ENCODE data around the gene C1orf174. TPM values are rescaled to one million over a fixed set of nuclear protein-coding genes. Genes with fewer than 3 reads are reported as not detected.

Gene C1orf174
- total and polyA plus RNA-seq, 8 donors: 6.7 to 11.6 (median 9.2) TPM

DNA sequence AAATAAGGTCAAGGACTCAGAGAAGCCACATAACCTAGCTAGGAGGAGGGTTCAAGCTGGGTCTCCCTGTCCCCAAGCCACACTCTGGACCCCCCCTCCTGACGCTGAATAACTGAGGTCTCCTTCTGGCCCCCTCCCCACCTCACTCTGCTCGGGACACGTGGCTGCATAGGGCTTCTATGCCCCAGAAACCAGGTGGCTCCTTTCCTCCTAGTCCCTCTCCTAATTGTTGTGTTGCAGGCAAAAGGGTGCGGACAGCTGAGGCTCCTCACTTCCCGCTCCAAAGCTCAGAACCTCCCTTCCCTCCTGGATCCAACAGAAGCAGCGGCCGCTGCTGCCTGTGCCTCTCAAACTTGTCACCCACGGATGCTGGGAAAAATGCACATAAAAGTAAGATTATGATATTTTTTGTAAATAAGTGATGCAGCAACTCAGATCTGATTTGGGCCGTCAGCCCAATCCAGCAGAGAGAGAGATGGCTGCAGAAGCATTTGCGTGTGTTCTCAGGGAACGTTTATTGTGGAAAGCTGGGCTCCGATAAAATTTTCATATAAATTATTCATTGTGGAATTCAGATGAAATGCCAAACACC lies 40.8 kb upstream of the C1orf174 start:
- H3K27ac ChIP-seq: no peak overlapping the region
- WGBS, 2 donors: 42 to 53% methylated on average over 12 of the region's 12 CpGs
- TF ChIP-seq, protein P1, sequence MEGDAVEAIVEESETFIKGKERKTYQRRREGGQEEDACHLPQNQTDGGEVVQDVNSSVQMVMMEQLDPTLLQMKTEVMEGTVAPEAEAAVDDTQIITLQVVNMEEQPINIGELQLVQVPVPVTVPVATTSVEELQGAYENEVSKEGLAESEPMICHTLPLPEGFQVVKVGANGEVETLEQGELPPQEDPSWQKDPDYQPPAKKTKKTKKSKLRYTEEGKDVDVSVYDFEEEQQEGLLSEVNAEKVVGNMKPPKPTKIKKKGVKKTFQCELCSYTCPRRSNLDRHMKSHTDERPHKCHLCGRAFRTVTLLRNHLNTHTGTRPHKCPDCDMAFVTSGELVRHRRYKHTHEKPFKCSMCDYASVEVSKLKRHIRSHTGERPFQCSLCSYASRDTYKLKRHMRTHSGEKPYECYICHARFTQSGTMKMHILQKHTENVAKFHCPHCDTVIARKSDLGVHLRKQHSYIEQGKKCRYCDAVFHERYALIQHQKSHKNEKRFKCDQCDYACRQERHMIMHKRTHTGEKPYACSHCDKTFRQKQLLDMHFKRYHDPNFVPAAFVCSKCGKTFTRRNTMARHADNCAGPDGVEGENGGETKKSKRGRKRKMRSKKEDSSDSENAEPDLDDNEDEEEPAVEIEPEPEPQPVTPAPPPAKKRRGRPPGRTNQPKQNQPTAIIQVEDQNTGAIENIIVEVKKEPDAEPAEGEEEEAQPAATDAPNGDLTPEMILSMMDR (IDR thresholded peaks at IDR 0.05): no peak
- FAIRE-seq (no peak), ATAC-seq (no peak), DNase-seq (no peak)
- no peaks in the 10 kb centered on the region for H3K36me3 ChIP-seq
- intact Hi-C loops (cut with DNase I): no loop called here
- H3K27me3 ChIP-seq: no peaks in the 10 kb centered on the region
- no peaks in the 10 kb centered on the region for H3K4me1 ChIP-seq
- H3K4me3 ChIP-seq: no peak overlapping the region
- no peaks in the 10 kb centered on the region for H3K9me3 ChIP-seq

DNA sequence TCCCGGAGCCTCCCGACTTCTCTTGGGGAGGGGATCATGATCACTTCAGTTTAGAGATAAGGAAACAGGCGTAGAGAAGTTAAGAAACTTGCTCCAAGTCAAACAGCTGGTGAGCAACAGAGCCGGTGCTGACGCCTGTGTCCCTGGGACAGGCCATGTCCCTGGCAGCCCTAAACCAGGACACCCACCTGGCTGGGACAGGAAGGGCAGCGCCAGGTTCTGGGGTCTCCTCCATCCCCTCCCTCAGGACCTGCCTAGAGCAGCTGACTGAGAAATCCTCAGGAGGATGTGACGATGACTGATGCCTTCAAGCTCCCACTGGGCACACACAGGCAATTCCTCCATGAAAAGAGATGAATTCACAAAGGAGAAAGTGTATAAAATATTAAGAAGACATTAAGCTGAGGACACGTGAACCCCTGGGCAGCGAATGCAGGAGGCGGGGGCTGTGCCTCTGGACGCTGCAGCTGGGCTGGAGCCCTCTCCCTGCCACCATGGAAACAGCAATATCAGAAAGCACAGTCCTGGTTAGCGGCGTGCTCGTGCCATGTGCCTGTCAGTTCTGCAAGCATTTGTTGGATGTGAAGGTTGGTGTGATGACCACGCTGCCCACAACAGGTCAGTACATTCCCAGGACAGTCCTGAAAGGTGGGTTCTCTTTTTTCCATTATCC lies 40.1 kb upstream of the C1orf174 start:
- TF ChIP-seq, protein P1 (IDR thresholded peaks at IDR 0.05): no peak
- 33 to 42% methylated on average over 15 of the region's 15 CpGs for WGBS, 2 donors
- H3K4me3 ChIP-seq: no peak overlapping the region
- no peak overlapping the region for H3K27ac ChIP-seq
- ATAC-seq: no peak
- H3K9me3 ChIP-seq: no peaks in the 10 kb centered on the region
- intact Hi-C loops (cut with DNase I): no loop called here
- FAIRE-seq: no peak
- no peaks in the 10 kb centered on the region for H3K36me3 ChIP-seq
- H3K4me1 ChIP-seq: no peaks in the 10 kb centered on the region
- DNase-seq: no peak
- H3K27me3 ChIP-seq: no peaks in the 10 kb centered on the region

DNA sequence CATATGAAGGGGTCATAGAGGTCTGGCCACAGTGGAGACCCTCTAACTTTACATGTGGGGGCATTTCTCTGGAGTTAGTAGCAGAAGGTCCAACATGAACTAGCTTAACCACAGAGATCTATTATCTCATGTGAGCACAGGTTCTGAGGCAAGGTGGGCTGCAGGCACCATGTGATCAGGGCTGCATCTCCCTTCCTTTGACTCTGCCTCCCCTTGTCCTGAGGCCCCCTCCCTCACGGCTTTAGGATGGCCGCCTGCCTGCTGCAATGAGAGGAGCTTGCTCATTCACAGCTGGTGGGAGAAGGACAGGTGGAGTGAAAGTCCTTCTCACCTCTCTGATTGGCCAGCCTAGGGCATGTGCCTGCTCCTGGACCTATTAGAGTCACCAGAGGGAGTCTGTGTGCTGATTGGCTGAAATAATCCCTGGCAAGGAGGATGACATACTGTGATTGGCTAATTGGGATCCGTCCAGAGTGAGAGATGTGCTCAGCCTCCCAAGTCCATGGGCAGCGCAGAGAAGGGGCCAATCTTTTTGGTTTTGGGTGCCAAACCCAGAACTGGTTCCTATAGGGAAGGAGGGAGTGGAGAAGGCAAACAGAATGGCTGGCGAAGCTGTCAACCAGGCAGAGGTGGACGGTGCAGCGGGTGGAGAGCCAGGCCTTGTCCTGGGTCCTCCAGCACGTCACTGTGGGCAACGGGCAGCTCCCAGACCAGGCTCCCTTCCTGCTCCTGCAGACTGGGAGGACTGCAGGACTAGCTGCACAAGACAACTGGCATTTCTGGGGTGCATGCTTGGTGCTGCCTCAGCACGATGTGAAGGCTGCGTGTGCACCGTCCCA lies 39.4 kb upstream of the C1orf174 start:
- H3K4me1 ChIP-seq: no peaks in the 10 kb centered on the region
- no peak overlapping the region for H3K4me3 ChIP-seq
- DNase-seq (no peak), FAIRE-seq (no peak), ATAC-seq (no peak)
- no peaks in the 10 kb centered on the region for H3K9me3 ChIP-seq
- intact Hi-C loops (cut with DNase I): no loop called here
- TF ChIP-seq, protein P1 (IDR thresholded peaks at IDR 0.05): no peak
- H3K27me3 ChIP-seq: no peaks in the 10 kb centered on the region
- H3K27ac ChIP-seq: no peak overlapping the region
- 51 to 70% methylated on average over 12 of the region's 12 CpGs for WGBS, 2 donors
- no peaks in the 10 kb centered on the region for H3K36me3 ChIP-seq

DNA sequence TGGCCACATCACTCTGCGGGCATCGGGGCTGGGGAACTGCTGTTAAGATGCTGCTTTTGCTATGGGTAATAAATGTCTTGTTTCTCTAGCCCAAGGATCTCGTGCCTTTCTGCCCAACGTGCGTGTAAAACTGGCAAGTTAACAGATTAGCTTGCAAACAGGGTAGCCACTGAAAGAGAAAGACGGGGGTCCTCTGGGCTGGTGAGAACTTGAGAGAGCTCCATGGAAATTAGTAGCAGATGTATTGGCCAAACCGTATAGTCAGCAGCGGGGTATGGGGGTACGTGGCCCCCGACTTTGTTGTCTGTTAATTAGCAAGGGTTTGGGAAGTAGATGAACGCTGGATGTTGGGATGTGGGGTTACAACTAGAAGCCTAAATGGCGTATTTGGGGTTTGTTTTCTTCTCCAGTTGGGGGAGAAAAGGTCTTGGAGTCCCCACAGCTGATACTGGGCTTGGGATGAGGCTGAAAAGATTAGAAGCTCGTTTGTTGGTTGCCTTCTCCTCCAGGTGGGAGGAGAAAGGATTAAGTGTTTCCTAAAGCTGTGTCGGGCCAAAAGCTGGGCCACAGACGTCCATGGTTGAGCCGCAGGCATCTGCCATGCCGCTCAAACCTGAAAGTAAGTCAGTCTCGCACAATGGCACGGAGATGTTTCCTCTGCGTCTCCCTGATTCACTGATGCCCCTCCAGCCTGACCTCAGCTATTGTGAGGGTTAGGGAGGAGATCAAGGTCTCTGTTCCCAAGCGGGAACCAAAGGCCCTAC lies 32.3 kb upstream of the C1orf174 start:
- Histone ChIP-seq H3K36me3 (no peaks in the 10 kb centered on the region), H3K4me1 (no peaks in the 10 kb centered on the region), H3K27me3 (no peaks in the 10 kb centered on the region), H3K9me3 (no peaks in the 10 kb centered on the region), H3K4me3 (no peak overlapping the region), H3K27ac (no peak overlapping the region)
- ATAC-seq: no peak
- TF ChIP-seq, protein P1 (IDR thresholded peaks at IDR 0.05): no peak
- intact Hi-C loops (cut with DNase I): no loop called here
- no peak for DNase-seq
- 52 to 65% methylated on average over 21 of the region's 21 CpGs for WGBS, 2 donors
- no peak for FAIRE-seq

Data from pancreas (tissue), 10 donors.